Thoracic aorta (tissue), 2 donors: ENCODE results near the gene PCGF5. TPM values are rescaled to one million over a fixed set of nuclear protein-coding genes. Genes with fewer than 3 reads are reported as not detected.

Experiments used
- ATAC-seq: fragments of 150-250 bp; one replicate; pipeline ENCODE4 v1.8.0; 2017; ENCODE audit warnings: low read depth; ENCODE audit not compliant: insufficient number of reproducible peaks, low FRiP score
- DNase-seq: peaks from one replicate; pipeline ENCODE4 v3.0.0-alpha.2; 2020; ENCODE audit warnings: low spot score
- H3K27ac ChIP-seq, 2 donors: fragments of 200-600 bp; sonication (generic); 1 replicate in 1 of 2; 2 replicates in 1 of 2; pipeline ENCODE4 v1.5.1; 2016; ENCODE audit warnings: mild to moderate bottlenecking in 2 of 2, moderate library complexity in 2 of 2
- H3K27me3 ChIP-seq: fragments of 200-600 bp; sonication (generic); replicated peaks from 2 replicates; pipeline ENCODE4 v1.6.0; 2016; ENCODE audit warnings: mild to moderate bottlenecking; ENCODE audit not compliant: insufficient read depth
- H3K36me3 ChIP-seq: fragments of 200-600 bp; sonication (generic); one replicate; pipeline ENCODE4 v1.5.1; 2016
- H3K4me1 ChIP-seq, 2 donors: fragments of 200-600 bp; sonication (generic); 1 replicate in 1 of 2; 2 replicates in 1 of 2; pipeline versions ENCODE4 v1.5.1 to v1.6.0; 2016; ENCODE audit warnings: low read depth in 2 of 2, mild to moderate bottlenecking in 1 of 2; ENCODE audit not compliant: control insufficient read depth in 1 of 2
- H3K4me3 ChIP-seq: fragments of 200-600 bp; sonication (generic); 2 replicates; pipeline ENCODE4 v1.5.1; 2016; ENCODE audit warnings: mild to moderate bottlenecking
- H3K9me3 ChIP-seq: fragments of 200-600 bp; sonication (generic); 2 replicates; pipeline ENCODE4 v1.5.1; 2016
- CTCF ChIP-seq: fragments of 200-600 bp; sonication (generic); IDR thresholded peaks from one replicate; pipeline ENCODE4 v1.5.1; 2019; ENCODE audit warnings: antibody characterized with exemption
- total RNA-seq, 2 donors: library from RNA; depleted of rRNA; stranded (reverse); fragments of >200 nt; gene quantifications; one replicate each; pipeline versions ENCODE4 v1.1.0 to v1.2.3, GENCODE V29; 2016

PCGF5 gene
- total RNA-seq, 2 donors from 2014 or later = 111 to 175 TPM

- Histone ChIP-seq H3K4me1 (peaks cover 0 to 42% of the 10 kb centered on the region in 2 donors), H3K27me3 (no peaks in the 10 kb centered on the region), H3K4me3 (no peak overlapping the region), H3K27ac (no peak overlapping the region), H3K36me3 (no peaks in the 10 kb centered on the region), H3K9me3 (no peaks in the 10 kb centered on the region)
- no peak for TF ChIP-seq CTCF
- ATAC-seq (no peak), DNase-seq (no peak)
Observed at GRCh38 chr10:91210014-91210413, 10.4 kb upstream of the PCGF5 start.

DNA sequence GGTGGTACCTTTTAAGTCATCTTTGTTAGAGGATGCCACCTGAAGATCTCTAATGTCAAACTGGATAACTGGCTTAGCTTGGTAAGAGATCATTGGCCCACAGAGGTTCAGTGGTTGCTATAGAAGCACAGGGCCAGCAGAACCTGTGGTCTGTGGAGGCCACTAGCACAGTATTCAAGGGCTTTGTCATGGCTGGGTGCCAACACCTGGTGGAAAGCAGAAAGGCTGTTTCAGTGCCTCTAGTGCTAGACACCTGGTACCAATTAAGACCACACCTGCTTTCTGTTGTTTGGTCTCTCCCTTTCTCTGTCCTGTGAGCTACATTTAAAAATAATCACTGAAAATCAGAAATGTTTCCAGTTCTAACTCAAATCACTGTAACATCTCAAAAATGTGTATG is 10.0 kb upstream of the PCGF5 start:
- DNase-seq = no peak
- no peaks in the 10 kb centered on the region for H3K36me3 ChIP-seq
- ATAC-seq = no peak
- H3K27ac ChIP-seq = no peak overlapping the region
- TF ChIP-seq CTCF = no peak
- peaks cover 0 to 37% of the 10 kb centered on the region in 2 donors for H3K4me1 ChIP-seq
- no peak overlapping the region for H3K4me3 ChIP-seq
- H3K9me3 ChIP-seq = no peaks in the 10 kb centered on the region
- H3K27me3 ChIP-seq = no peaks in the 10 kb centered on the region

DNA sequence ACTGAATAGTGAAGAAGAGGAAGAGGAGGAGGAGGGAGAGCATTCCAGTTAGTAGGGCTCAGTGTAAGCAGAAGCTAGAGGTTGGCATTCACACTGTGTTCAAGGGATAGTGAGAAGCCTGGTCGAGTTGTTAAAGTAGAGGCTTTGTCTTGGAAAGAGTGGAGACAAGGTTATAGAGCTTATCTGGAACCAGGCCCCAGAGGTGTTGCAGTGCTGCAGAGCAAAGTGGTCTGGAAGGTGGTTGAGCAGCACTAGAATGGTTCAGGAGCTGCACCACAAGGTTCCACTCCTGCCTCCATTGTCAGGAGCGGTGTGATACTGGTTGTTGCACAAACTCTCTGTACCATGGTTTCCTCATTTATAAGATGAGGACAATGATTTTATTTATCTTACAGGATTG is 8.8 kb upstream of the PCGF5 start:
- ATAC-seq (no peak), DNase-seq (no peak)
- Histone ChIP-seq H3K27me3 (no peaks in the 10 kb centered on the region), H3K36me3 (no peaks in the 10 kb centered on the region), H3K4me1 (peaks cover 0 to 26% of the 10 kb centered on the region in 2 donors), H3K27ac (no peak overlapping the region), H3K9me3 (no peaks in the 10 kb centered on the region), H3K4me3 (no peak overlapping the region)
- TF ChIP-seq CTCF = no peak

- Histone ChIP-seq H3K27ac (no peak overlapping the region), H3K36me3 (no peaks in the 10 kb centered on the region), H3K4me3 (no peak overlapping the region), H3K27me3 (no peaks in the 10 kb centered on the region), H3K4me1 (peaks cover 0 to 22% of the 10 kb centered on the region in 2 donors), H3K9me3 (no peaks in the 10 kb centered on the region)
- DNase-seq (no peak), ATAC-seq (no peak)
- no peak for TF ChIP-seq CTCF
Observed at GRCh38 chr10:91214911-91215310, 5.6 kb upstream of the PCGF5 start.

DNA sequence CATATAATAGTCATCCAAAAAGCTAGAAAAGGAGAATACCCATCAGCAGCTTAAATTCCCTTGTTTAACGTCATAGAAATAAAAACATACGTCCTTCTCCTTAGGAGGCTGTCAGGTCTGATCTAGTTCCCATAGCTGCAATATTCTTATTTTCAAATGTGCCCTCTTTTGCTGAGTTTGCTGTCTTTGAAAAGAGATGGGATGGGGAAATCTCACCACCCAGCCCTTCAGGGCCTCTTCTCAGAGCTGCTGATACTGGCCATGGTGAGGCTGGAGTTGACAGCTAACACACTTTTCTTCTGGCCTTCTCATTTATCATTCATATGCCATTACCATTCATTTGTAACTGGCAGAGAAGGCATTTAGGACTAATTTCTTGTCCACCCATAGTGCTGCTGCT is 5.1 kb upstream of the PCGF5 start:
- ATAC-seq (no peak), DNase-seq (no peak)

More for the DNA sequence above, 5.1 kb upstream of the PCGF5 start:
- H3K4me1 ChIP-seq = peaks cover 0 to 25% of the 10 kb centered on the region in 2 donors
- H3K36me3 ChIP-seq = no peaks in the 10 kb centered on the region
- H3K27me3 ChIP-seq = no peaks in the 10 kb centered on the region
- no peaks in the 10 kb centered on the region for H3K9me3 ChIP-seq
- H3K27ac ChIP-seq = no peak overlapping the region
- TF ChIP-seq CTCF = no peak
- no peak overlapping the region for H3K4me3 ChIP-seq
